Activated CD8-positive, alpha-beta T cell treated with anti-CD3 and anti-CD28 coated beads for 36 hours (primary cell): ENCODE results near the gene PKMYT1. TPM values are rescaled to one million over a fixed set of nuclear protein-coding genes. Genes with fewer than 3 reads are reported as not detected.

Experiments used
- ATAC-seq: fragments of 200-7000 bp; cut with Tn5 transposase; one replicate; pipeline ENCODE4 v1.10.0; 2021; ENCODE audit warnings: mild to moderate bottlenecking, moderate library complexity
- CTCF ChIA-PET: fragments of 350-600 bp; sonication (Branson Sonifier 250); formaldehyde crosslinking; loops from one replicate; lab custom pipeline; 2021; ENCODE audit warnings: antibody characterized with exemption; lab: Charles Lee
- POLR2A ChIA-PET: fragments of 350-600 bp; sonication (Branson Sonifier 250); formaldehyde crosslinking; loops from one replicate; lab custom pipeline; 2021; ENCODE audit warnings: antibody characterized with exemption; lab: Charles Lee
- DNase-seq: peaks from one replicate; pipeline ENCODE4 v3.0.0-alpha.2; 2020
- H3K27ac Mint-ChIP-seq: one replicate; pipeline ENCODE4 v1.8.0; 2021; ENCODE audit warnings: mild to moderate bottlenecking, mixed read lengths
- H3K27me3 Mint-ChIP-seq: one replicate; pipeline ENCODE4 v1.8.0; 2021; ENCODE audit warnings: mixed read lengths
- H3K36me3 Mint-ChIP-seq: one replicate; pipeline ENCODE4 v1.8.0; 2021; ENCODE audit warnings: low read depth, mixed read lengths
- H3K4me1 Mint-ChIP-seq: one replicate; pipeline ENCODE4 v1.8.0; 2021; ENCODE audit warnings: low read depth, mixed read lengths
- H3K4me3 Mint-ChIP-seq: one replicate; pipeline ENCODE4 v1.8.0; 2021; ENCODE audit warnings: mild to moderate bottlenecking, moderate library complexity, mixed read lengths
- H3K9me3 Mint-ChIP-seq: one replicate; pipeline ENCODE4 v1.8.0; 2021; ENCODE audit warnings: mixed read lengths
- CTCF ChIP-seq: fragments of 200-600 bp; IDR thresholded peaks from one replicate; pipeline ENCODE4 v1.8.0; 2022; ENCODE audit warnings: antibody characterized with exemption, mild to moderate bottlenecking
- intact Hi-C: fragments of 100-400 bp; cut with micrococcal nuclease; formaldehyde crosslinking; loops from one replicate; pipeline ENCODE4 v1.10.0; 2022
- total RNA-seq, 2 experiments: library from RNA; stranded (reverse); gene quantifications; one replicate each; pipeline ENCODE4 v1.2.3, GENCODE V29; 2021

Gene PKMYT1
- total RNA-seq, 2 experiments from 2014 or later = 121 to 123 TPM

- DNase-seq = no peak
- ATAC-seq = no peak
- no peak for TF ChIP-seq CTCF
- H3K27me3 Mint-ChIP-seq = peaks cover 3% of the 10 kb centered on the region
- no peak overlapping the region for H3K4me3 Mint-ChIP-seq
- no peaks in the 10 kb centered on the region for H3K4me1 Mint-ChIP-seq
- ChIA-PET POLR2A (interaction anchor here (0.8 to 1.1 kb wide), 3 partner anchors 29 to 116 kb away, joined by 3 to 4 read pairs (median 4); no protein-coding TSS in a partner anchor), CTCF (interaction anchor here (1.5 to 5.8 kb wide), 3 partner anchors 28 to 128 kb away, joined by 3 to 85 read pairs (median 5); no protein-coding TSS in a partner anchor)
- intact Hi-C loops = no loop called here
- no peaks in the 10 kb centered on the region for H3K9me3 Mint-ChIP-seq
- no peak overlapping the region for H3K27ac Mint-ChIP-seq
- H3K36me3 Mint-ChIP-seq = no peaks in the 10 kb centered on the region
Measured at GRCh38 chr16:3001316-3001715, 21.1 kb upstream of the PKMYT1 start.

- CTCF ChIA-PET = interaction anchor here (5.8 kb wide), 1 partner anchor 29 kb away, joined by 85 read pairs; no protein-coding TSS in a partner anchor
- POLR2A ChIA-PET = interaction anchor here (0.6 to 1.1 kb wide), 4 partner anchors 21 to 51 kb away, joined by 3 to 4 read pairs (median 3); no protein-coding TSS in a partner anchor
- Mint-ChIP-seq H3K36me3 (no peaks in the 10 kb centered on the region), H3K27ac (no peak overlapping the region), H3K9me3 (no peaks in the 10 kb centered on the region), H3K4me3 (no peak overlapping the region), H3K27me3 (peaks cover 3% of the 10 kb centered on the region), H3K4me1 (no peaks in the 10 kb centered on the region)
- no peak for ATAC-seq
- TF ChIP-seq CTCF = no peak
- no peak for DNase-seq
- intact Hi-C loops = no loop called here
Measured at GRCh38 chr16:3000540-3000939, 20.3 kb upstream of the PKMYT1 start.

- ChIA-PET CTCF (interaction anchor here (5.8 kb wide), 1 partner anchor 29 kb away, joined by 85 read pairs; no protein-coding TSS in a partner anchor), POLR2A (interaction anchor here (0.6 to 1.0 kb wide), 2 partner anchors 20 to 52 kb away, joined by 3 read pairs; no protein-coding TSS in a partner anchor)
- Mint-ChIP-seq H3K4me3 (no peak overlapping the region), H3K27me3 (peaks cover 3% of the 10 kb centered on the region), H3K36me3 (no peaks in the 10 kb centered on the region), H3K9me3 (no peaks in the 10 kb centered on the region), H3K27ac (no peak overlapping the region), H3K4me1 (no peaks in the 10 kb centered on the region)
- DNase-seq (no peak), ATAC-seq (no peak)
- TF ChIP-seq CTCF = no peak
- intact Hi-C loops = no loop called here
Measured at GRCh38 chr16:2999929-3000328, 19.7 kb upstream of the PKMYT1 start.

- no peaks in the 10 kb centered on the region for H3K9me3 Mint-ChIP-seq
- intact Hi-C loops = no loop called here
- H3K4me1 Mint-ChIP-seq = no peaks in the 10 kb centered on the region
- no peaks in the 10 kb centered on the region for H3K27me3 Mint-ChIP-seq
- H3K27ac Mint-ChIP-seq = no peak overlapping the region
- no peak for DNase-seq
- TF ChIP-seq CTCF = no peak
- no peak overlapping the region for H3K4me3 Mint-ChIP-seq
- CTCF ChIA-PET = interaction anchor here (1.0 kb wide), 1 partner anchor 32 kb away, joined by 3 read pairs; no protein-coding TSS in a partner anchor
- no peaks in the 10 kb centered on the region for H3K36me3 Mint-ChIP-seq
- no peak for ATAC-seq
- POLR2A ChIA-PET = no interaction called here
Measured at GRCh38 chr16:2996298-2996697, 16.1 kb upstream of the PKMYT1 start.

- no peaks in the 10 kb centered on the region for H3K9me3 Mint-ChIP-seq
- intact Hi-C loops = no loop called here
- ATAC-seq (no peak), DNase-seq (no peak)
- H3K4me1 Mint-ChIP-seq = no peaks in the 10 kb centered on the region
- ChIA-PET POLR2A (no interaction called here), CTCF (interaction anchor here (0.6 kb wide), 1 partner anchor 11 kb away, joined by 3 read pairs; no protein-coding TSS in a partner anchor)
- H3K27ac Mint-ChIP-seq = no peak overlapping the region
- H3K36me3 Mint-ChIP-seq = no peaks in the 10 kb centered on the region
- no peak overlapping the region for H3K4me3 Mint-ChIP-seq
- no peak for TF ChIP-seq CTCF
- no peaks in the 10 kb centered on the region for H3K27me3 Mint-ChIP-seq
Measured at GRCh38 chr16:2992383-2993081, 12.3 kb upstream of the PKMYT1 start.
